Activated naive CD8-positive, alpha-beta T cell treated with anti-CD3 and anti-CD28 coated beads for 36 hours (primary cell): ENCODE data around the gene RTL1. TPM values are rescaled to one million over a fixed set of nuclear protein-coding genes. Genes with fewer than 3 reads are reported as not detected.

Experiments
- DNase-seq: peaks from one replicate; pipeline ENCODE4 v3.0.0; 2021
- H3K27ac Mint-ChIP-seq: one replicate; pipeline ENCODE4 v1.8.0; 2022; ENCODE audit warnings: mild to moderate bottlenecking, moderate library complexity, mixed read lengths
- H3K27me3 Mint-ChIP-seq: one replicate; pipeline ENCODE4 v1.8.0; 2022; ENCODE audit warnings: mild to moderate bottlenecking, mixed read lengths
- H3K36me3 Mint-ChIP-seq: one replicate; pipeline ENCODE4 v1.8.0; 2021; ENCODE audit warnings: mild to moderate bottlenecking, mixed read lengths
- H3K4me1 Mint-ChIP-seq: one replicate; pipeline ENCODE4 v1.8.0; 2021; ENCODE audit warnings: mixed read lengths
- H3K4me3 Mint-ChIP-seq: one replicate; pipeline ENCODE4 v1.8.0; 2022; ENCODE audit warnings: mild to moderate bottlenecking, moderate library complexity, mixed read lengths
- H3K9me3 Mint-ChIP-seq: one replicate; pipeline ENCODE4 v1.8.0; 2022; ENCODE audit warnings: mixed read lengths
- total RNA-seq, 2 experiments: library from RNA; stranded (reverse); gene quantifications; one replicate each; pipeline ENCODE4 v1.2.3, GENCODE V29; 2021

Gene RTL1
- total RNA-seq, 2 experiments from 2014 or later = not detected

- no peaks in the 10 kb centered on the region for H3K27me3 Mint-ChIP-seq
- H3K4me3 Mint-ChIP-seq = no peak overlapping the region
- no peaks in the 10 kb centered on the region for H3K36me3 Mint-ChIP-seq
- peaks cover under 1% of the 10 kb centered on the region for H3K4me1 Mint-ChIP-seq
- DNase-seq = no peak
- no peaks in the 10 kb centered on the region for H3K9me3 Mint-ChIP-seq
- no peak overlapping the region for H3K27ac Mint-ChIP-seq
These were observed 35.7 kb downstream of the RTL1 start for GRCh38 chr14:100867631-100868315.

- Mint-ChIP-seq H3K4me1 (no peaks in the 10 kb centered on the region), H3K27ac (no peak overlapping the region), H3K36me3 (no peaks in the 10 kb centered on the region), H3K9me3 (no peaks in the 10 kb centered on the region), H3K4me3 (no peak overlapping the region), H3K27me3 (peaks cover 4% of the 10 kb centered on the region)
- DNase-seq = no peak
These were observed 36.6 kb downstream of the RTL1 start for GRCh38 chr14:100866666-100867630.

GRCh38 chr14:100865682-100866591 is 37.6 kb downstream of the RTL1 start:
- DNase-seq = no peak
- no peaks in the 10 kb centered on the region for H3K4me1 Mint-ChIP-seq
- H3K9me3 Mint-ChIP-seq = no peaks in the 10 kb centered on the region
- H3K36me3 Mint-ChIP-seq = no peaks in the 10 kb centered on the region
- no peak overlapping the region for H3K27ac Mint-ChIP-seq
- peaks cover 6% of the 10 kb centered on the region for H3K27me3 Mint-ChIP-seq
- no peak overlapping the region for H3K4me3 Mint-ChIP-seq

- Mint-ChIP-seq H3K4me3 (no peak overlapping the region), H3K27me3 (peaks cover 6% of the 10 kb centered on the region), H3K4me1 (no peaks in the 10 kb centered on the region), H3K9me3 (no peaks in the 10 kb centered on the region), H3K36me3 (no peaks in the 10 kb centered on the region), H3K27ac (no peak overlapping the region)
- no peak for DNase-seq
These were observed 38.4 kb downstream of the RTL1 start for GRCh38 chr14:100864960-100865681.

- Mint-ChIP-seq H3K4me3 (no peak overlapping the region), H3K4me1 (no peaks in the 10 kb centered on the region), H3K36me3 (no peaks in the 10 kb centered on the region), H3K9me3 (no peaks in the 10 kb centered on the region), H3K27ac (no peak overlapping the region), H3K27me3 (peaks cover 6% of the 10 kb centered on the region)
- DNase-seq = no peak
These were observed 39.3 kb downstream of the RTL1 start for GRCh38 chr14:100864206-100864605.

GRCh38 chr14:100862793-100863192 is 40.7 kb downstream of the RTL1 start:
- H3K27me3 Mint-ChIP-seq = peaks cover 6% of the 10 kb centered on the region
- no peaks in the 10 kb centered on the region for H3K9me3 Mint-ChIP-seq
- H3K4me1 Mint-ChIP-seq = no peaks in the 10 kb centered on the region
- H3K27ac Mint-ChIP-seq = no peak overlapping the region
- no peak overlapping the region for H3K4me3 Mint-ChIP-seq
- DNase-seq = no peak
- no peaks in the 10 kb centered on the region for H3K36me3 Mint-ChIP-seq

- Mint-ChIP-seq H3K27me3 (peaks cover 6% of the 10 kb centered on the region), H3K36me3 (no peaks in the 10 kb centered on the region), H3K27ac (no peak overlapping the region), H3K4me3 (no peak overlapping the region), H3K4me1 (no peaks in the 10 kb centered on the region), H3K9me3 (no peaks in the 10 kb centered on the region)
- no peak for DNase-seq
These were observed 41.2 kb downstream of the RTL1 start for GRCh38 chr14:100862277-100862676.

GRCh38 chr14:100861937-100862247 is 41.6 kb downstream of the RTL1 start:
- DNase-seq = no peak
- Mint-ChIP-seq H3K27ac (no peak overlapping the region), H3K9me3 (no peaks in the 10 kb centered on the region), H3K4me3 (no peak overlapping the region), H3K36me3 (no peaks in the 10 kb centered on the region), H3K4me1 (no peaks in the 10 kb centered on the region), H3K27me3 (peaks cover 6% of the 10 kb centered on the region)

- Mint-ChIP-seq H3K27me3 (peaks cover 6% of the 10 kb centered on the region), H3K4me1 (no peaks in the 10 kb centered on the region), H3K9me3 (no peaks in the 10 kb centered on the region), H3K27ac (no peak overlapping the region), H3K36me3 (no peaks in the 10 kb centered on the region), H3K4me3 (no peak overlapping the region)
- no peak for DNase-seq
These were observed 42.2 kb downstream of the RTL1 start for GRCh38 chr14:100861188-100861936.

GRCh38 chr14:100860556-100861187 is 42.9 kb downstream of the RTL1 start:
- H3K27ac Mint-ChIP-seq = no peak overlapping the region
- H3K9me3 Mint-ChIP-seq = no peaks in the 10 kb centered on the region
- no peak overlapping the region for H3K4me3 Mint-ChIP-seq
- peaks cover 6% of the 10 kb centered on the region for H3K27me3 Mint-ChIP-seq
- no peak for DNase-seq
- H3K4me1 Mint-ChIP-seq = no peaks in the 10 kb centered on the region
- no peaks in the 10 kb centered on the region for H3K36me3 Mint-ChIP-seq

GRCh38 chr14:100859781-100860180 is 43.7 kb downstream of the RTL1 start:
- H3K4me1 Mint-ChIP-seq = no peaks in the 10 kb centered on the region
- H3K4me3 Mint-ChIP-seq = no peak overlapping the region
- no peak overlapping the region for H3K27ac Mint-ChIP-seq
- no peaks in the 10 kb centered on the region for H3K9me3 Mint-ChIP-seq
- H3K27me3 Mint-ChIP-seq = peaks cover 6% of the 10 kb centered on the region
- no peak for DNase-seq
- H3K36me3 Mint-ChIP-seq = no peaks in the 10 kb centered on the region

- H3K27me3 Mint-ChIP-seq = peaks cover 6% of the 10 kb centered on the region
- no peaks in the 10 kb centered on the region for H3K4me1 Mint-ChIP-seq
- no peak overlapping the region for H3K27ac Mint-ChIP-seq
- H3K36me3 Mint-ChIP-seq = no peaks in the 10 kb centered on the region
- no peak for DNase-seq
- H3K9me3 Mint-ChIP-seq = no peaks in the 10 kb centered on the region
- H3K4me3 Mint-ChIP-seq = no peak overlapping the region
These were observed 44.7 kb downstream of the RTL1 start for GRCh38 chr14:100858838-100859220.

- no peaks in the 10 kb centered on the region for H3K36me3 Mint-ChIP-seq
- DNase-seq = no peak
- no peaks in the 10 kb centered on the region for H3K9me3 Mint-ChIP-seq
- H3K27me3 Mint-ChIP-seq = peaks cover 6% of the 10 kb centered on the region
- no peak overlapping the region for H3K27ac Mint-ChIP-seq
- H3K4me1 Mint-ChIP-seq = no peaks in the 10 kb centered on the region
- no peak overlapping the region for H3K4me3 Mint-ChIP-seq
These were observed 45.3 kb downstream of the RTL1 start for GRCh38 chr14:100857923-100858837.
